H1 (cell line): ENCODE data around the gene KCNH4. TPM values are rescaled to one million over a fixed set of nuclear protein-coding genes. Genes with fewer than 3 reads are reported as not detected.

Experiments
- CTCF ChIA-PET: fragments of 300-600 bp; sonication (Branson Sonifier 250); formaldehyde crosslinking; loops from one replicate; lab custom pipeline; 2021; ENCODE audit not compliant: partially characterized antibody; lab: Charles Lee
- POLR2A ChIA-PET: fragments of 300-600 bp; sonication (Branson Sonifier 250); formaldehyde crosslinking; loops from one replicate; lab custom pipeline; 2021; ENCODE audit warnings: inconsistent platforms; ENCODE audit not compliant: partially characterized antibody; lab: Charles Lee
- DNase-seq, 2 experiments: peaks; one replicate each; pipeline versions ENCODE4 v3.0.0 to v3.0.0-alpha.2; 2010 to 2022; ENCODE audit warnings: low spot score in 2 of 2, low read depth in 1 of 2, mixed read lengths in 1 of 2
- FAIRE-seq: peaks from 2 replicates; lab custom pipeline; 2011; peaks lifted over from hg19 to GRCh38; lab: Jason Lieb, UNC
- H2AFZ ChIP-seq: 2 replicates; pipeline ENCODE4 v1.8.1; 2012; ENCODE audit warnings: low read length, inconsistent platforms
- H2AK5ac ChIP-seq: 2 replicates; pipeline ENCODE4 v1.6.1; 2013; ENCODE audit warnings: low read depth, low read length
- H2BK120ac ChIP-seq: replicated peaks from 2 replicates; pipeline ENCODE3; 2013; ENCODE audit warnings: low read depth, low read length, inconsistent platforms
- H2BK12ac ChIP-seq: 2 replicates; pipeline ENCODE4 v1.6.1; 2013; ENCODE audit warnings: low read depth, low read length
- H2BK15ac ChIP-seq: 2 replicates; pipeline ENCODE4 v1.6.1; 2013; ENCODE audit warnings: low read length
- H2BK20ac ChIP-seq: 2 replicates; pipeline ENCODE4 v1.6.1; 2013; ENCODE audit warnings: low read length
- H2BK5ac ChIP-seq: 2 replicates; pipeline ENCODE4 v1.6.1; 2013; ENCODE audit warnings: low read depth, low read length
- H3K14ac ChIP-seq: 2 replicates; pipeline ENCODE4 v1.6.1; 2013; ENCODE audit warnings: inconsistent platforms; ENCODE audit not compliant: insufficient read length
- H3K18ac ChIP-seq: 2 replicates; pipeline ENCODE4 v1.6.1; 2013; ENCODE audit warnings: low read length; ENCODE audit errors: extremely low read depth
- H3K23ac ChIP-seq: 2 replicates; pipeline ENCODE4 v1.6.1; 2013; ENCODE audit warnings: inconsistent platforms; ENCODE audit not compliant: insufficient read length
- H3K23me2 ChIP-seq: 2 replicates; pipeline ENCODE4 v1.6.1; 2013; ENCODE audit warnings: low read depth, low read length
- H3K27ac ChIP-seq: 2 replicates; pipeline ENCODE4 v1.6.1; 2011; ENCODE audit warnings: low read depth, low read length, inconsistent platforms
- H3K27me3 ChIP-seq, 4 experiments: replicated peaks in 1 of 4; 1 replicate in 1 of 4; 2 replicates in 3 of 4; pipeline versions ENCODE4 v1.6.1 to v1.8.1; 2011 to 2013; ENCODE audit warnings: low read length in 3 of 4, mild to moderate bottlenecking in 3 of 4, inconsistent platforms in 2 of 4, mixed read lengths in 2 of 4, moderate library complexity in 1 of 4; ENCODE audit not compliant: control insufficient read depth in 3 of 4, insufficient read depth in 3 of 4; ENCODE audit errors: extremely low read depth in 1 of 4
- H3K36me3 ChIP-seq, 4 experiments: 2 replicates each; pipeline versions ENCODE4 v1.6.1 to v1.8.1; 2011 to 2013; ENCODE audit warnings: mild to moderate bottlenecking in 4 of 4, low read length in 3 of 4, moderate library complexity in 2 of 4, control low read depth in 1 of 4, inconsistent platforms in 1 of 4; ENCODE audit not compliant: insufficient read depth in 4 of 4, control insufficient read depth in 2 of 4
- H3K4ac ChIP-seq: replicated peaks from 2 replicates; pipeline ENCODE3; 2013; ENCODE audit warnings: low read length, low read depth, mixed read lengths, inconsistent platforms; ENCODE audit not compliant: insufficient read length
- H3K4me1 ChIP-seq, 4 experiments: replicated peaks in 1 of 4; 1 replicate in 1 of 4; 2 replicates in 3 of 4; pipeline versions ENCODE4 v1.6.1 to v1.8.1; 2011 to 2013; ENCODE audit warnings: low read length in 3 of 4, inconsistent platforms in 2 of 4, mixed read lengths in 1 of 4; ENCODE audit not compliant: insufficient read depth in 4 of 4, control insufficient read depth in 3 of 4
- H3K4me2 ChIP-seq, 2 experiments: 2 replicates each; pipeline versions ENCODE4 v1.6.1 to v1.8.1; 2011 to 2013; ENCODE audit warnings: low read depth in 2 of 2, low read length in 2 of 2, control low read depth in 1 of 2, inconsistent platforms in 1 of 2, mild to moderate bottlenecking in 1 of 2; ENCODE audit not compliant: insufficient read depth in 1 of 2
- H3K4me3 ChIP-seq, 4 experiments: fragments of 200-600, 300-600 bp in 1 of 4; sonication (generic), shearing (Covaris generic), sonication (Bioruptor Twin) in 1 of 4; 2 replicates each; pipeline versions ENCODE4 v1.5.1 to v1.8.1; 2011 to 2016; ENCODE audit warnings: low read length in 4 of 4, low read depth in 3 of 4, control low read depth in 2 of 4, inconsistent platforms in 2 of 4, mild to moderate bottlenecking in 2 of 4, mixed read lengths in 1 of 4, moderate library complexity in 1 of 4; ENCODE audit not compliant: insufficient read depth in 2 of 4; ENCODE audit errors: extremely low read depth in 1 of 4
- H3K56ac ChIP-seq: replicated peaks from 2 replicates; pipeline ENCODE3; 2013; ENCODE audit warnings: low read depth, mild to moderate bottlenecking, mixed read lengths, low read length, inconsistent platforms; ENCODE audit not compliant: insufficient read length
- H3K79me1 ChIP-seq: 2 replicates; pipeline ENCODE4 v1.6.1; 2013; ENCODE audit warnings: low read depth, low read length, control low read depth
- H3K79me2 ChIP-seq, 2 experiments: 2 replicates each; pipeline versions ENCODE4 v1.6.1 to v1.8.1; 2012 to 2013; ENCODE audit warnings: low read length in 2 of 2, mild to moderate bottlenecking in 2 of 2, inconsistent platforms in 1 of 2; ENCODE audit not compliant: insufficient read depth in 2 of 2, control insufficient read depth in 1 of 2
- H3K9ac ChIP-seq, 4 experiments: replicated peaks in 1 of 4; 1 replicate in 1 of 4; 2 replicates in 3 of 4; pipeline versions ENCODE4 v1.6.1 to v1.8.1; 2011 to 2013; ENCODE audit warnings: low read depth in 3 of 4, low read length in 3 of 4, control low read depth in 2 of 4, mild to moderate bottlenecking in 2 of 4, moderate library complexity in 2 of 4, inconsistent platforms in 1 of 4; ENCODE audit errors: extremely low read depth in 1 of 4
- H3K9me3 ChIP-seq, 2 experiments: 2 replicates each; pipeline versions ENCODE4 v1.6.1 to v1.8.1; 2012 to 2013; ENCODE audit warnings: mild to moderate bottlenecking in 2 of 2, moderate library complexity in 2 of 2, control low read depth in 1 of 2, inconsistent platforms in 1 of 2, low read depth in 1 of 2, low read length in 1 of 2, mixed read lengths in 1 of 2; ENCODE audit not compliant: insufficient read depth in 2 of 2
- H4K20me1 ChIP-seq, 2 experiments: replicated peaks in 1 of 2; 2 replicates each; pipeline versions ENCODE3 to v1.8.1; 2011 to 2013; ENCODE audit warnings: inconsistent platforms in 2 of 2, low read length in 2 of 2, mild to moderate bottlenecking in 1 of 2; ENCODE audit not compliant: insufficient read depth in 2 of 2, control insufficient read depth in 1 of 2
- H4K5ac ChIP-seq: 2 replicates; pipeline ENCODE4 v1.6.1; 2013; ENCODE audit warnings: low read length, low read depth, mixed read lengths, inconsistent platforms; ENCODE audit not compliant: insufficient read length
- H4K8ac ChIP-seq: 2 replicates; pipeline ENCODE4 v1.8.0; 2013; ENCODE audit warnings: mild to moderate bottlenecking, moderate library complexity, low read length, inconsistent platforms; ENCODE audit not compliant: insufficient read depth; ENCODE audit errors: extremely low read depth
- H4K91ac ChIP-seq: replicated peaks from 2 replicates; pipeline ENCODE3; 2013; ENCODE audit warnings: low read length, mixed read lengths, inconsistent platforms; ENCODE audit not compliant: insufficient read length
- ATF2 ChIP-seq: IDR thresholded peaks from 2 replicates; pipeline ENCODE4 v1.6.1; 2012; ENCODE audit warnings: low read length, inconsistent platforms
- CTBP2 ChIP-seq: IDR thresholded peaks from 2 replicates; pipeline ENCODE4 v1.7.0; 2011; ENCODE audit warnings: borderline replicate concordance, mild to moderate bottlenecking, moderate library complexity, mixed read lengths, low read length; ENCODE audit not compliant: insufficient read depth, insufficient read length
- POLR2A ChIP-seq, 2 experiments: IDR thresholded peaks; 1 replicate in 1 of 2; 2 replicates in 1 of 2; pipeline ENCODE4 v1.6.1; 2011; ENCODE audit warnings: low read depth in 2 of 2, low read length in 2 of 2, mild to moderate bottlenecking in 2 of 2; ENCODE audit errors: control extremely low read depth in 1 of 2
- RNF2 ChIP-seq: fragments of 200-900, 300-1000 bp; sonication (generic); IDR thresholded peaks from 2 replicates; pipeline ENCODE4 v1.7.1; 2016; ENCODE audit warnings: borderline replicate concordance, low read depth, mild to moderate bottlenecking, antibody characterized with exemption, low read length; ENCODE audit not compliant: poor library complexity, severe bottlenecking; ENCODE audit errors: missing control alignments
- SP1 ChIP-seq: IDR thresholded peaks from 2 replicates; pipeline ENCODE4 v1.6.1; 2011; ENCODE audit warnings: low read depth, low read length
- SP4 ChIP-seq: IDR thresholded peaks from 2 replicates; pipeline ENCODE4 v1.6.1; 2012; ENCODE audit warnings: low read length, inconsistent platforms
- TCF12 ChIP-seq: IDR thresholded peaks from 2 replicates; pipeline ENCODE4 v1.6.1; 2011; ENCODE audit warnings: low read depth, mild to moderate bottlenecking, low read length
- WGBS, 2 experiments: shearing (Covaris generic) in 1 of 2; methylation state at CpG; one replicate each; pipeline versions ENCODE4 v1.1.6 to v1.1.7; 2013 to 2015; ENCODE audit warnings: low lambda C conversion rate in 2 of 2, mixed read lengths in 2 of 2, inconsistent platforms in 1 of 2, low coverage in 1 of 2, missing lambda C conversion rate in 1 of 2; ENCODE audit not compliant: insufficient replicate concordance in 2 of 2, insufficient coverage in 1 of 2, insufficient read length in 1 of 2; ENCODE audit errors: extremely low coverage in 1 of 2, missing lambda C conversion rate in 1 of 2; 5-methylcytosine and 5-hydroxymethylcytosine counted together
- polyA plus RNA-seq, 7 experiments: library from polyadenylated mRNA; depleted of rRNA in 3 of 7; stranded (reverse) in 5 of 7; unstranded in 2 of 7; fragments of >200 nt in 5 of 7; fragments of 200-250 nt in 2 of 7; gene quantifications; 1 replicate in 5 of 7; 2 replicates in 1 of 7; 4 replicates in 1 of 7; pipeline versions ENCODE4 v1.2.1 to v1.2.3, GENCODE V29; 2011 to 2013; ENCODE audit warnings: missing spikeins in 2 of 7, mixed read lengths in 2 of 7
- total RNA-seq: library from RNA; stranded (reverse); fragmentation: NEBNext Ultra II Directional; extraction: Animal tissue kit (Norgen Biotek cat#: 25700); gene quantifications from 2 replicates; pipeline ENCODE4 v1.2.1, GENCODE V29; 2021

KCNH4 gene
- total and polyA plus RNA-seq, 2 of the 8 experiments (the other 6 are each of a cell fraction or from before 2014, with no cell fraction given) = 0.44 to 0.47 TPM

- H3K4me1 ChIP-seq = peaks cover 0 to 3% (median 1%) of the 10 kb centered on the region in 4 experiments; a peak in 1 of 7 replicates
- H4K91ac ChIP-seq = no peak overlapping the region
- 84% methylated on average over 8 of the region's 8 CpGs; no CpG with 5 or more reads in 1 of the 2 experiments for WGBS, 2 experiments
- CTCF ChIA-PET = interaction anchor here (0.8 to 11.7 kb wide), 18 partner anchors 9 to 109 kb away, joined by 3 to 97 read pairs (median 5); partner anchors contain the start of genes GHDC, HSPB9, KAT2A and NKIRAS2
- H2BK20ac ChIP-seq = no peak overlapping the region
- H3K27me3 ChIP-seq = no peaks in the 10 kb centered on the region
- no peak overlapping the region for H3K4me2 ChIP-seq
- H3K9ac ChIP-seq = no peak overlapping the region
- peaks cover 11 to 13% of the 10 kb centered on the region in 2 experiments for H4K20me1 ChIP-seq
- no peak overlapping the region for H2BK120ac ChIP-seq
- DNase-seq = no peak
- H3K79me1 ChIP-seq = peaks cover 12% of the 10 kb centered on the region
- H2BK15ac ChIP-seq = no peak overlapping the region
- H3K14ac ChIP-seq = no peak overlapping the region
- no peak overlapping the region for H4K8ac ChIP-seq
- no peak overlapping the region for H2BK12ac ChIP-seq
- H3K36me3 ChIP-seq = peaks cover 6 to 47% (median 25%) of the 10 kb centered on the region in 4 experiments
- no peak overlapping the region for H4K5ac ChIP-seq
- H3K4me3 ChIP-seq = no peak overlapping the region
- POLR2A ChIA-PET = interaction anchor here (1.8 kb wide), 1 partner anchor 16 kb away, joined by 5 read pairs; no protein-coding TSS in a partner anchor
- no peak overlapping the region for H3K4ac ChIP-seq
- no peak overlapping the region for H3K56ac ChIP-seq
- H3K23ac ChIP-seq = no peak overlapping the region
- no peak for FAIRE-seq
- peaks cover 3% of the 10 kb centered on the region; the same call in 1 of the 2 replicates for H3K23me2 ChIP-seq
- no peaks in the 10 kb centered on the region for H3K9me3 ChIP-seq
- H2AFZ ChIP-seq = no peak overlapping the region
- no peak overlapping the region for H2BK5ac ChIP-seq
- H2AK5ac ChIP-seq = no peak overlapping the region
- H3K27ac ChIP-seq = no peak overlapping the region
- no peak overlapping the region for H3K18ac ChIP-seq
- peaks cover 0 to 19% of the 10 kb centered on the region in 2 experiments; a peak in 2 of 4 replicates for H3K79me2 ChIP-seq
- TF ChIP-seq SP4 (no peak), RNF2 (no peak), ATF2 (no peak), SP1 (no peak), CTBP2 (no peak), TCF12 (no peak), POLR2A (IDR thresholded peaks at IDR 0.05; ENCODE audit: control extremely low read depth in 1 of 2, low read depth in 2 of 2, low read length in 2 of 2) (no peak)
Observed at GRCh38 chr17:42129109-42129837, 51.7 kb downstream of the KCNH4 start.
